Neural progenitor cell (in vitro differentiated cells): ENCODE measurements around the gene ACTL7B. TPM values are rescaled to one million over a fixed set of nuclear protein-coding genes. Genes with fewer than 3 reads are reported as not detected.

Experiments used
- DNase-seq: peaks from one replicate; pipeline ENCODE4 v3.0.0-alpha.2; 2016; ENCODE audit warnings: low spot score
- H2AFZ ChIP-seq: fragments of 200-600 bp; sonication (generic); replicated peaks from 2 replicates; pipeline ENCODE4 v1.6.1; 2016; ENCODE audit warnings: antibody characterized with exemption
- H3F3A ChIP-seq: fragments of 200-600 bp; sonication (generic); 2 replicates; pipeline ENCODE4 v1.6.1; 2016; ENCODE audit warnings: antibody characterized with exemption, low read depth
- H3K27ac ChIP-seq: fragments of 200-600 bp; sonication (generic); 2 replicates; pipeline ENCODE4 v1.5.1; 2016; ENCODE audit warnings: mild to moderate bottlenecking
- H3K27me3 ChIP-seq: fragments of 200-600 bp; sonication (generic); 2 replicates; pipeline ENCODE4 v1.6.1; 2016; ENCODE audit warnings: mild to moderate bottlenecking, moderate library complexity
- H3K36me3 ChIP-seq: fragments of 200-600 bp; sonication (generic); 2 replicates; pipeline ENCODE4 v1.5.1; 2016
- H3K4me1 ChIP-seq: fragments of 200-600 bp; sonication (generic); 2 replicates; pipeline ENCODE4 v1.6.1; 2016; ENCODE audit warnings: mixed run types
- H3K4me2 ChIP-seq: fragments of 200-600 bp; sonication (generic); 2 replicates; pipeline ENCODE4 v1.6.1; 2016
- H3K4me3 ChIP-seq: fragments of 200-600 bp; sonication (generic); 2 replicates; pipeline ENCODE4 v1.5.1; 2016
- H3K79me2 ChIP-seq: fragments of 200-600 bp; sonication (generic); 2 replicates; pipeline ENCODE4 v1.6.1; 2016; ENCODE audit warnings: low read depth
- H3K9ac ChIP-seq: fragments of 200-600 bp; sonication (generic); 2 replicates; pipeline ENCODE4 v1.6.1; 2016
- H3K9me3 ChIP-seq: fragments of 200-600 bp; sonication (generic); 2 replicates; pipeline ENCODE4 v1.5.1; 2016; ENCODE audit warnings: low read depth
- H4K20me1 ChIP-seq: fragments of 200-600 bp; sonication (generic); 2 replicates; pipeline ENCODE4 v1.6.1; 2016; ENCODE audit warnings: low read depth
- H3K27ac Mint-ChIP-seq: 3 replicates; pipeline ENCODE4 v1.8.0; 2021; ENCODE audit warnings: mixed read lengths
- H3K27me3 Mint-ChIP-seq: 2 replicates; pipeline ENCODE4 v1.8.0; 2022; ENCODE audit warnings: low read depth, mild to moderate bottlenecking, inconsistent platforms, moderate library complexity, mixed read lengths; ENCODE audit not compliant: insufficient read depth
- H3K36me3 Mint-ChIP-seq: 3 replicates; pipeline ENCODE4 v1.8.0; 2021; ENCODE audit warnings: mixed read lengths
- H3K4me1 Mint-ChIP-seq: 3 replicates; pipeline ENCODE4 v1.8.0; 2021; ENCODE audit warnings: mixed read lengths
- H3K4me3 Mint-ChIP-seq: 3 replicates; pipeline ENCODE4 v1.8.0; 2021; ENCODE audit warnings: mild to moderate bottlenecking, moderate library complexity, mixed read lengths
- H3K9me3 Mint-ChIP-seq: 3 replicates; pipeline ENCODE4 v1.8.0; 2020; ENCODE audit warnings: mixed read lengths
- EZH2 ChIP-seq: fragments of 200-600 bp; sonication (generic); IDR thresholded peaks from 2 replicates; pipeline ENCODE4 v1.6.1; 2017; ENCODE audit warnings: antibody characterized with exemption, mild to moderate bottlenecking, moderate library complexity
- EZH2phosphoT487 ChIP-seq: fragments of 200-600 bp; sonication (generic); IDR thresholded peaks from 2 replicates; pipeline ENCODE4 v1.6.1; 2017; ENCODE audit warnings: antibody characterized with exemption
- total RNA-seq: library from RNA; depleted of rRNA; stranded (reverse); fragments of >200 nt; gene quantifications from 2 replicates; pipeline ENCODE4 v1.2.3, GENCODE V29; 2015; ENCODE audit warnings: low replicate concordance
- TF ChIP-seq, protein P1 (sequence below): fragments of 200-600 bp; sonication (generic); IDR thresholded peaks from 2 replicates; pipeline ENCODE4 v1.5.1; 2017; ENCODE audit warnings: antibody characterized with exemption, mild to moderate bottlenecking

The ACTL7B gene
- total RNA-seq, 1 donor from 2014 or later = not detected

- TF ChIP-seq EZH2 (no peak), EZH2phosphoT487 (no peak)
- TF ChIP-seq, protein P1, sequence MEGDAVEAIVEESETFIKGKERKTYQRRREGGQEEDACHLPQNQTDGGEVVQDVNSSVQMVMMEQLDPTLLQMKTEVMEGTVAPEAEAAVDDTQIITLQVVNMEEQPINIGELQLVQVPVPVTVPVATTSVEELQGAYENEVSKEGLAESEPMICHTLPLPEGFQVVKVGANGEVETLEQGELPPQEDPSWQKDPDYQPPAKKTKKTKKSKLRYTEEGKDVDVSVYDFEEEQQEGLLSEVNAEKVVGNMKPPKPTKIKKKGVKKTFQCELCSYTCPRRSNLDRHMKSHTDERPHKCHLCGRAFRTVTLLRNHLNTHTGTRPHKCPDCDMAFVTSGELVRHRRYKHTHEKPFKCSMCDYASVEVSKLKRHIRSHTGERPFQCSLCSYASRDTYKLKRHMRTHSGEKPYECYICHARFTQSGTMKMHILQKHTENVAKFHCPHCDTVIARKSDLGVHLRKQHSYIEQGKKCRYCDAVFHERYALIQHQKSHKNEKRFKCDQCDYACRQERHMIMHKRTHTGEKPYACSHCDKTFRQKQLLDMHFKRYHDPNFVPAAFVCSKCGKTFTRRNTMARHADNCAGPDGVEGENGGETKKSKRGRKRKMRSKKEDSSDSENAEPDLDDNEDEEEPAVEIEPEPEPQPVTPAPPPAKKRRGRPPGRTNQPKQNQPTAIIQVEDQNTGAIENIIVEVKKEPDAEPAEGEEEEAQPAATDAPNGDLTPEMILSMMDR = no peak
- DNase-seq = no peak
- Mint-ChIP-seq H3K27ac (no peak overlapping the region), H3K36me3 (no peaks in the 10 kb centered on the region), H3K4me3 (no peak overlapping the region), H3K4me1 (peaks cover 20% of the 10 kb centered on the region), H3K9me3 (peaks cover 7% of the 10 kb centered on the region), H3K27me3 (peaks cover 2% of the 10 kb centered on the region)
- Histone ChIP-seq H3K9me3 (no peaks in the 10 kb centered on the region), H3K27me3 (no peaks in the 10 kb centered on the region), H4K20me1 (no peaks in the 10 kb centered on the region), H3K27ac (no peak overlapping the region), H3K36me3 (no peaks in the 10 kb centered on the region), H3K4me2 (no peak overlapping the region), H2AFZ (no peak overlapping the region), H3K4me3 (no peak overlapping the region), H3K79me2 (no peaks in the 10 kb centered on the region), H3F3A (no peaks in the 10 kb centered on the region), H3K9ac (no peak overlapping the region), H3K4me1 (peaks cover 7% of the 10 kb centered on the region)
Measured at GRCh38 chr9:108815156-108815555, 40.6 kb downstream of the ACTL7B start.

DNA sequence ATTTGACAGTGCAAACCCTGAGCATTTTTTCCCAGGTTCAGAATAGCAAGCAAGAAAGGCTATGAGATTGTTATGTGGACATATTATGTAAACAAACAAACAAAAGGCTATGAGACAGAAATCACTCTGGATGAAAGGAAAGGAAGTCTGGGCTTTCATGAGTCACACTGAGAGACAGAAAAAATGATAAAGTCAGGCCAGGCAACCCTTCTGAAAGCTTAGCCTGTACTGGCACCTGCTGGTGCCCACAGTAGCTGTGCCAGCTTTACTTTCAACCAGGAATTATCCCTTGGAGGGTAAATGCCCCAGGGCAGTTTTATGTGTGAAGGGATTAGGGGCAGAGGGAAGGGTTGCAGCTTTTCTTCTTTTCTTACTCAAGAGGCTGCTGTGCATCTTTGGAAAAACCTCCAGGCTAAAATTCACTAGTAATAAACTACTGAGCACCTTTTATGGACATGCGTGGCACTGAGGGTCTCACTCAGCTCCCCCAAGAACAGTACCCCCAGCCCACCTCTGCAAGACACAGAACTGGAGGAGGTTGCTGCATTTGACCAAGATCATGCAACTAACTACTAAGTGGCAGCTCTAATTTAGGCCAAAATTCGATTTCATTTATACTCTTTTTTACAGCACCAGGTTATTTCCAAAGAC is 41.7 kb downstream of the ACTL7B start:
- H3K9me3 Mint-ChIP-seq = peaks cover 7% of the 10 kb centered on the region
- H3K27ac Mint-ChIP-seq = peak overlapping the region; percentile 58
- Histone ChIP-seq H3K27me3 (no peaks in the 10 kb centered on the region), H3K27ac (no peak overlapping the region), H3K4me3 (no peak overlapping the region), H4K20me1 (no peaks in the 10 kb centered on the region), H3F3A (no peaks in the 10 kb centered on the region), H3K9me3 (no peaks in the 10 kb centered on the region), H3K4me2 (no peak overlapping the region), H3K79me2 (no peaks in the 10 kb centered on the region), H3K36me3 (no peaks in the 10 kb centered on the region), H3K4me1 (peaks cover 7% of the 10 kb centered on the region), H3K9ac (no peak overlapping the region), H2AFZ (no peak overlapping the region)
- peak; percentile 35 for DNase-seq
- no peak overlapping the region for H3K4me3 Mint-ChIP-seq
- no peak for TF ChIP-seq EZH2
- TF ChIP-seq, protein P1 = peak; percentile 41
- H3K36me3 Mint-ChIP-seq = no peaks in the 10 kb centered on the region
- peaks cover 24% of the 10 kb centered on the region for H3K4me1 Mint-ChIP-seq
- peaks cover 2% of the 10 kb centered on the region for H3K27me3 Mint-ChIP-seq

DNA sequence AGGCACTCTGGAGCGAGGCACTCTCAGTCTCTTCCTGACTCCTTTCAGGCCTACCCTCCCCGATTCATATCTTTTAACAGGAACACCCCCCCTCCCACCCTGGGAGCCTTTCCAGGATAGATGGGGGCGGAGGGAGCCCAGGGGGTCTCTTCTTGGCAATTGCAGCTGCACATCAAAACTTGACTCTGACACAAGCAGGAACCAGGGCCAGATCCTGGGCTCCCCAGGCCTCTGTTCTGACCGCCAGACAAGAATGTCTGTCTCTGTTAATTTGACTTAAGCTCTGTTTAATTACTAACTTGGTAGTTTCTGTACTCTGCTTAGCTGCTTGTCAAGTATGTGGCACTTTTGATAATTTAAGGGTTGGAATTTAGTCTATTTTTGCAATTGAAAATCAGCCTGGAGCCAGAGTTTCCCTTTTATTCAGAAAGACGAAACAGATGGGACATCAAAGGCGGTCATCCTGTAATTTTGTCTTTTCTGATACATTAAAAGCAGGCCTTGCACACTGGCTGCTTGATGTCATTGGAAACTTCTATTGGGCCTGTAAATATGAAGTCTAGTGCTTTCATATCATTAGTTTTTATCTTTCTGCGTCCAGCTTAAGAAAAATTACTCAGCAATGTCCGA is 43.3 kb downstream of the ACTL7B start:
- H3K36me3 ChIP-seq = no peaks in the 10 kb centered on the region
- Mint-ChIP-seq H3K36me3 (no peaks in the 10 kb centered on the region), H3K4me1 (peaks cover 24% of the 10 kb centered on the region), H3K27ac (no peak overlapping the region), H3K4me3 (no peak overlapping the region), H3K9me3 (peaks cover 4% of the 10 kb centered on the region), H3K27me3 (peaks cover 2% of the 10 kb centered on the region)
- H2AFZ ChIP-seq = no peak overlapping the region
- no peak overlapping the region for H3K9ac ChIP-seq
- TF ChIP-seq EZH2phosphoT487 (no peak), EZH2 (no peak)
- TF ChIP-seq, protein P1 = no peak
- no peak overlapping the region for H3K27ac ChIP-seq
- no peaks in the 10 kb centered on the region for H3K9me3 ChIP-seq
- H3K4me1 ChIP-seq = peaks cover 7% of the 10 kb centered on the region
- no peak overlapping the region for H3K4me3 ChIP-seq
- no peak overlapping the region for H3K4me2 ChIP-seq
- no peak for DNase-seq
- no peaks in the 10 kb centered on the region for H4K20me1 ChIP-seq
- no peaks in the 10 kb centered on the region for H3K79me2 ChIP-seq
- H3K27me3 ChIP-seq = no peaks in the 10 kb centered on the region
- H3F3A ChIP-seq = no peaks in the 10 kb centered on the region
